ENCODE results near the gene LONP2. TPM values are rescaled to one million over a fixed set of nuclear protein-coding genes. Genes with fewer than 3 reads are reported as not detected.

LONP2 gene
- total and polyA plus RNA-seq, 2 of the 13 experiments (the other 11 are each of a cell fraction or from before 2014, with no cell fraction given): 39.2 to 63.3 TPM

DNA sequence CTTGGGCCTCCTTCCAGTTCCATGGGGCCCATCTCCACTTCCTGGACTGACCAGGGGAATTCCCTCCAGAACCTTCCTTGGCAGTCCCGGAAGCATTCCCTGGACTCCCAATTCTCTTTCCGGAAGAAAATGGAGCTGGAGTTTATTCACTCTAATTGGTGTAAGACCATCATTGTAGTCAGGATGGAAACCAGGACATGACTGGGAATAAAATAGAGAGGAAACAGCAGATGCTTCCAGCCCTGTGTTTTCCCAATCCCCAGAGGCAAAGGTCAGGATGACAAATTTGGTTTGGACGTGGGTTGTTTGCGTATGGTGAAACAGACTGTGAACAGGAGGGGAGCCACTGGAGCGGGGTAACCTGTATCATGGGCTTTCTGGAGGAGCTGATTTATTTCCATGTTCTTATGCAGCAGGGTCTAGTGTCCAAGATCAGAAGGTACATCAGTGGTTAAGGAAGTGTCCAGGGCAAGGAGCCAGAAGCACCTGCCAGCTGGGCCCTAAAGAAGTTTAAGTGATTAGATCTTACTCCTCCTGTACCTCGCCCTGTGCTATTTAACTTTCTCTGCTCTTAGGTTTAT, 8.5 kb upstream of the LONP2 start (continued):
- TF ChIP-seq ZBTB10 (CRISPR knock-in tag; IDR thresholded peaks at IDR 0.05; ENCODE audit: borderline replicate concordance): no peak
- no peak for TF ChIP-seq ZNF549 (CRISPR knock-in tag; IDR thresholded peaks at IDR 0.05)
- TF ChIP-seq ZNF101 (CRISPR knock-in tag; IDR thresholded peaks at IDR 0.05; ENCODE audit: borderline replicate concordance, low read depth): no peak
- no peak; the same call in 1 of the 2 replicates for TF ChIP-seq ZNF263 (CRISPR knock-in tag; IDR thresholded peaks at IDR 0.05)
- TF ChIP-seq ZHX2 (IDR thresholded peaks at IDR 0.05; ENCODE audit: low read depth): no peak
- no peak for TF ChIP-seq ZHX2 (CRISPR knock-in tag; IDR thresholded peaks at IDR 0.05; ENCODE audit: borderline replicate concordance)
- no peak for TF ChIP-seq NPAS2 (CRISPR knock-in tag; IDR thresholded peaks at IDR 0.05; ENCODE audit: borderline replicate concordance)
- no peak for TF ChIP-seq ZNF607 (CRISPR knock-in tag; IDR thresholded peaks at IDR 0.05; ENCODE audit: borderline replicate concordance)
- TF ChIP-seq FOSL1 (CRISPR knock-in tag; IDR thresholded peaks at IDR 0.05; ENCODE audit: borderline replicate concordance): no peak
- TF ChIP-seq ZFP1 (CRISPR knock-in tag; IDR thresholded peaks at IDR 0.05): no peak
- no peak for TF ChIP-seq ZFP36L2 (CRISPR knock-in tag; IDR thresholded peaks at IDR 0.05)
- no peak for TF ChIP-seq ZNF30 (CRISPR knock-in tag; IDR thresholded peaks at IDR 0.05)
- no peak for TF ChIP-seq ZNF703 (CRISPR knock-in tag; IDR thresholded peaks at IDR 0.05; ENCODE audit: borderline replicate concordance)
- no peak for TF ChIP-seq ZNF121 (CRISPR knock-in tag; IDR thresholded peaks at IDR 0.05)
- 0 out of 2 replicates have a peak, but pooled peaks have one; percentile 32 for TF ChIP-seq FOXC1 (CRISPR knock-in tag; IDR thresholded peaks at IDR 0.05; ENCODE audit: borderline replicate concordance)
- no peak for TF ChIP-seq PRMT3 (CRISPR knock-in tag; IDR thresholded peaks at IDR 0.05; ENCODE audit: borderline replicate concordance, low read depth)
- TF ChIP-seq SMC3 (IDR thresholded peaks at IDR 0.05; ENCODE audit: low read length): no peak
- TF ChIP-seq POGK (CRISPR knock-in tag; conservative IDR thresholded peaks at IDR 0.05): peak; percentile 92
- no peak for TF ChIP-seq ZBTB3 (CRISPR knock-in tag; IDR thresholded peaks at IDR 0.05; ENCODE audit: borderline replicate concordance, low read depth)
